ENCODE data around the gene ADGRL3.
A peak's percentile ranks its signal among the peaks of the same experiment; 100 is the strongest.
"Not testable (repeated sequence)": the region's sequence is repeated elsewhere in the genome, so short reads cannot be mapped to it uniquely, and the experiment has no call there.

The ADGRL3 gene

GRCh38 chr4:61501812-61502211 is 301.7 kb downstream of the ADGRL3 start:
- Histone ChIP-seq H3K27me3 (ENCODE audit: insufficient read depth, poor library complexity, severe bottlenecking) (no peaks in the 10 kb centered on the region), H3K4me3 (ENCODE audit: severe bottlenecking) (no peak overlapping the region), H3K36me3 (ENCODE audit: low read depth) (no peaks in the 10 kb centered on the region), H3K27ac (ENCODE audit: poor library complexity, severe bottlenecking) (no peak overlapping the region), H3K4me1 (ENCODE audit: insufficient read depth, poor library complexity, severe bottlenecking) (no peaks in the 10 kb centered on the region), H3K9me3 (ENCODE audit: severe bottlenecking) (no peaks in the 10 kb centered on the region)
- TF ChIP-seq CTCF (IDR thresholded peaks at IDR 0.05; ENCODE audit: poor library complexity, severe bottlenecking): no peak
- ATAC-seq (ENCODE audit: low read depth): no peak
- DNase-seq (ENCODE audit: low spot score): no peak

GRCh38 chr4:61505773-61506685 is 305.9 kb downstream of the ADGRL3 start:
- no peak for TF ChIP-seq CTCF (IDR thresholded peaks at IDR 0.05; ENCODE audit: poor library complexity, severe bottlenecking)
- Histone ChIP-seq H3K4me1 (ENCODE audit: insufficient read depth, poor library complexity, severe bottlenecking) (no peaks in the 10 kb centered on the region), H3K36me3 (ENCODE audit: low read depth) (no peaks in the 10 kb centered on the region), H3K27me3 (ENCODE audit: insufficient read depth, poor library complexity, severe bottlenecking) (no peaks in the 10 kb centered on the region), H3K4me3 (ENCODE audit: severe bottlenecking) (no peak overlapping the region), H3K27ac (ENCODE audit: poor library complexity, severe bottlenecking) (no peak overlapping the region), H3K9me3 (ENCODE audit: severe bottlenecking) (no peaks in the 10 kb centered on the region)
- DNase-seq (ENCODE audit: low spot score): no peak
- no peak for ATAC-seq (ENCODE audit: low read depth)

- ATAC-seq (ENCODE audit: low read depth) (no peak), DNase-seq (ENCODE audit: low spot score) (no peak)
- Histone ChIP-seq H3K27ac (ENCODE audit: poor library complexity, severe bottlenecking) (no peak overlapping the region), H3K4me3 (ENCODE audit: severe bottlenecking) (no peak overlapping the region), H3K27me3 (ENCODE audit: insufficient read depth, poor library complexity, severe bottlenecking) (peaks cover under 1% of the 10 kb centered on the region), H3K36me3 (ENCODE audit: low read depth) (no peaks in the 10 kb centered on the region), H3K9me3 (ENCODE audit: severe bottlenecking) (no peaks in the 10 kb centered on the region), H3K4me1 (ENCODE audit: insufficient read depth, poor library complexity, severe bottlenecking) (peaks cover 7% of the 10 kb centered on the region)
- TF ChIP-seq CTCF (IDR thresholded peaks at IDR 0.05; ENCODE audit: poor library complexity, severe bottlenecking): no peak
Observed at GRCh38 chr4:61507091-61507490, 307.0 kb downstream of the ADGRL3 start.

- H3K27me3 ChIP-seq (ENCODE audit: insufficient read depth, poor library complexity, severe bottlenecking); ATAC-seq (ENCODE audit: low read depth); DNase-seq (ENCODE audit: low spot score); H3K4me3 ChIP-seq (ENCODE audit: severe bottlenecking); H3K27ac ChIP-seq (ENCODE audit: poor library complexity, severe bottlenecking); H3K9me3 ChIP-seq (ENCODE audit: severe bottlenecking); H3K36me3 ChIP-seq (ENCODE audit: low read depth): not testable (repeated sequence)
- peaks cover 12% of the 10 kb centered on the region for H3K4me1 ChIP-seq (ENCODE audit: insufficient read depth, poor library complexity, severe bottlenecking)
Observed at GRCh38 chr4:61509721-61510241, 309.7 kb downstream of the ADGRL3 start.

GRCh38 chr4:61511716-61512488 is 311.8 kb downstream of the ADGRL3 start:
- peaks cover 6% of the 10 kb centered on the region for H3K27me3 ChIP-seq (ENCODE audit: insufficient read depth, poor library complexity, severe bottlenecking)
- TF ChIP-seq CTCF (IDR thresholded peaks at IDR 0.05; ENCODE audit: poor library complexity, severe bottlenecking): no peak
- H3K4me1 ChIP-seq (ENCODE audit: insufficient read depth, poor library complexity, severe bottlenecking): peaks cover 12% of the 10 kb centered on the region
- DNase-seq (ENCODE audit: low spot score) (no peak), ATAC-seq (ENCODE audit: low read depth) (peak; percentile 92)
- H3K27ac ChIP-seq (ENCODE audit: poor library complexity, severe bottlenecking): peak overlapping the region; percentile 24
- no peaks in the 10 kb centered on the region for H3K9me3 ChIP-seq (ENCODE audit: severe bottlenecking)
- no peak overlapping the region for H3K4me3 ChIP-seq (ENCODE audit: severe bottlenecking)
- no peaks in the 10 kb centered on the region for H3K36me3 ChIP-seq (ENCODE audit: low read depth)

Measured in RWPE2 (cell line).